Neural progenitor cell (in vitro differentiated cells): ENCODE measurements around the gene GLIS1. TPM values are rescaled to one million over a fixed set of nuclear protein-coding genes. Genes with fewer than 3 reads are reported as not detected.
A peak's percentile ranks its signal among the peaks of the same experiment; 100 is the strongest.

Source experiments
- DNase-seq: peaks from one replicate; pipeline ENCODE4 v3.0.0-alpha.2; 2016; ENCODE audit warnings: low spot score
- H2AFZ ChIP-seq: fragments of 200-600 bp; sonication (generic); replicated peaks from 2 replicates; pipeline ENCODE4 v1.6.1; 2016; ENCODE audit warnings: antibody characterized with exemption
- H3F3A ChIP-seq: fragments of 200-600 bp; sonication (generic); 2 replicates; pipeline ENCODE4 v1.6.1; 2016; ENCODE audit warnings: antibody characterized with exemption, low read depth
- H3K27ac ChIP-seq: fragments of 200-600 bp; sonication (generic); 2 replicates; pipeline ENCODE4 v1.5.1; 2016; ENCODE audit warnings: mild to moderate bottlenecking
- H3K27me3 ChIP-seq: fragments of 200-600 bp; sonication (generic); 2 replicates; pipeline ENCODE4 v1.6.1; 2016; ENCODE audit warnings: mild to moderate bottlenecking, moderate library complexity
- H3K36me3 ChIP-seq: fragments of 200-600 bp; sonication (generic); 2 replicates; pipeline ENCODE4 v1.5.1; 2016
- H3K4me1 ChIP-seq: fragments of 200-600 bp; sonication (generic); 2 replicates; pipeline ENCODE4 v1.6.1; 2016; ENCODE audit warnings: mixed run types
- H3K4me2 ChIP-seq: fragments of 200-600 bp; sonication (generic); 2 replicates; pipeline ENCODE4 v1.6.1; 2016
- H3K4me3 ChIP-seq: fragments of 200-600 bp; sonication (generic); 2 replicates; pipeline ENCODE4 v1.5.1; 2016
- H3K79me2 ChIP-seq: fragments of 200-600 bp; sonication (generic); 2 replicates; pipeline ENCODE4 v1.6.1; 2016; ENCODE audit warnings: low read depth
- H3K9ac ChIP-seq: fragments of 200-600 bp; sonication (generic); 2 replicates; pipeline ENCODE4 v1.6.1; 2016
- H3K9me3 ChIP-seq: fragments of 200-600 bp; sonication (generic); 2 replicates; pipeline ENCODE4 v1.5.1; 2016; ENCODE audit warnings: low read depth
- H4K20me1 ChIP-seq: fragments of 200-600 bp; sonication (generic); 2 replicates; pipeline ENCODE4 v1.6.1; 2016; ENCODE audit warnings: low read depth
- H3K27ac Mint-ChIP-seq: 3 replicates; pipeline ENCODE4 v1.8.0; 2021; ENCODE audit warnings: mixed read lengths
- H3K27me3 Mint-ChIP-seq: 2 replicates; pipeline ENCODE4 v1.8.0; 2022; ENCODE audit warnings: low read depth, mild to moderate bottlenecking, inconsistent platforms, moderate library complexity, mixed read lengths; ENCODE audit not compliant: insufficient read depth
- H3K36me3 Mint-ChIP-seq: 3 replicates; pipeline ENCODE4 v1.8.0; 2021; ENCODE audit warnings: mixed read lengths
- H3K4me1 Mint-ChIP-seq: 3 replicates; pipeline ENCODE4 v1.8.0; 2021; ENCODE audit warnings: mixed read lengths
- H3K4me3 Mint-ChIP-seq: 3 replicates; pipeline ENCODE4 v1.8.0; 2021; ENCODE audit warnings: mild to moderate bottlenecking, moderate library complexity, mixed read lengths
- H3K9me3 Mint-ChIP-seq: 3 replicates; pipeline ENCODE4 v1.8.0; 2020; ENCODE audit warnings: mixed read lengths
- CTCF ChIP-seq: fragments of 200-600 bp; sonication (generic); IDR thresholded peaks from 2 replicates; pipeline ENCODE4 v1.5.1; 2017; ENCODE audit warnings: antibody characterized with exemption, mild to moderate bottlenecking
- EZH2 ChIP-seq: fragments of 200-600 bp; sonication (generic); IDR thresholded peaks from 2 replicates; pipeline ENCODE4 v1.6.1; 2017; ENCODE audit warnings: antibody characterized with exemption, mild to moderate bottlenecking, moderate library complexity
- EZH2phosphoT487 ChIP-seq: fragments of 200-600 bp; sonication (generic); IDR thresholded peaks from 2 replicates; pipeline ENCODE4 v1.6.1; 2017; ENCODE audit warnings: antibody characterized with exemption
- total RNA-seq: library from RNA; depleted of rRNA; stranded (reverse); fragments of >200 nt; gene quantifications from 2 replicates; pipeline ENCODE4 v1.2.3, GENCODE V29; 2015; ENCODE audit warnings: low replicate concordance

The GLIS1 gene
- total RNA-seq, 1 donor from 2014 or later, result not detected

- H3K9ac ChIP-seq, result no peak overlapping the region
- no peak overlapping the region for H3K27ac ChIP-seq
- Mint-ChIP-seq H3K36me3 (no peaks in the 10 kb centered on the region), H3K4me3 (no peak overlapping the region), H3K4me1 (peaks cover 31% of the 10 kb centered on the region), H3K9me3 (no peaks in the 10 kb centered on the region), H3K27ac (peak overlapping the region; percentile 36), H3K27me3 (peaks cover 7% of the 10 kb centered on the region)
- TF ChIP-seq EZH2phosphoT487, result no peak
- TF ChIP-seq EZH2, result no peak
- TF ChIP-seq CTCF, result no peak
- no peaks in the 10 kb centered on the region for H3K27me3 ChIP-seq
- no peak overlapping the region for H3K4me3 ChIP-seq
- H3K36me3 ChIP-seq, result no peaks in the 10 kb centered on the region
- no peaks in the 10 kb centered on the region for H3K79me2 ChIP-seq
- no peaks in the 10 kb centered on the region for H3F3A ChIP-seq
- H3K4me2 ChIP-seq, result no peak overlapping the region
- H4K20me1 ChIP-seq, result no peaks in the 10 kb centered on the region
- no peaks in the 10 kb centered on the region for H3K9me3 ChIP-seq
- H2AFZ ChIP-seq, result no peak overlapping the region
- DNase-seq, result no peak
- no peaks in the 10 kb centered on the region for H3K4me1 ChIP-seq
Measured at GRCh38 chr1:53642215-53642555, 96.8 kb downstream of the GLIS1 start.

- Mint-ChIP-seq H3K4me1 (peaks cover 31% of the 10 kb centered on the region), H3K9me3 (no peaks in the 10 kb centered on the region), H3K4me3 (no peak overlapping the region), H3K36me3 (no peaks in the 10 kb centered on the region), H3K27me3 (peaks cover 7% of the 10 kb centered on the region), H3K27ac (no peak overlapping the region)
- Histone ChIP-seq H3K4me1 (no peaks in the 10 kb centered on the region), H2AFZ (no peak overlapping the region), H4K20me1 (no peaks in the 10 kb centered on the region), H3K4me3 (no peak overlapping the region), H3K4me2 (no peak overlapping the region), H3K9me3 (no peaks in the 10 kb centered on the region), H3K36me3 (no peaks in the 10 kb centered on the region), H3K27me3 (no peaks in the 10 kb centered on the region), H3K9ac (no peak overlapping the region), H3K27ac (no peak overlapping the region), H3K79me2 (no peaks in the 10 kb centered on the region), H3F3A (no peaks in the 10 kb centered on the region)
- TF ChIP-seq EZH2phosphoT487 (no peak), EZH2 (no peak), CTCF (no peak)
- no peak for DNase-seq
Measured at GRCh38 chr1:53641481-53642214, 97.3 kb downstream of the GLIS1 start.

DNA sequence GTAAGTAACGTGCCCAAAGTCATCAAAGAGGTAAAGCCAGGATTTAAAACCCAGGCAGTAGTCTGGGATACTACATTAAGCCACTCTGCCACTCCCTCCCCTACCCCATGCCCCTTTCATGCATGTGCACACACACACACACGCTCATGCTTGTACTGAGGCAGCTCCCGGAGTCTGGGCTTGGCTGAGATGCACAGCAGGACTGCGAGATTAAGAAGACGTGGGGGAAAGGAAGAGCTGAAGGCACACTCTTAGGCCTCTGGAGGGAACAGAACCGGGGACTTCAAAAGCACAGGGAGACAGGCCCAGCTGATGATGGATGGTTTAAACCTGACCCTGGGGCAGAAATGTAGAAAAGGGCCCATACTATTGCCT lies 98.3 kb downstream of the GLIS1 start:
- Histone ChIP-seq H3F3A (no peaks in the 10 kb centered on the region), H3K4me3 (no peak overlapping the region), H3K27me3 (no peaks in the 10 kb centered on the region), H3K4me1 (no peaks in the 10 kb centered on the region), H4K20me1 (no peaks in the 10 kb centered on the region), H3K79me2 (no peaks in the 10 kb centered on the region), H3K36me3 (no peaks in the 10 kb centered on the region), H3K4me2 (no peak overlapping the region), H3K9ac (no peak overlapping the region), H2AFZ (no peak overlapping the region), H3K27ac (no peak overlapping the region), H3K9me3 (no peaks in the 10 kb centered on the region)
- Mint-ChIP-seq H3K36me3 (no peaks in the 10 kb centered on the region), H3K27ac (peak overlapping the region; percentile 93), H3K4me3 (no peak overlapping the region), H3K9me3 (no peaks in the 10 kb centered on the region), H3K27me3 (peaks cover 4% of the 10 kb centered on the region), H3K4me1 (peaks cover 30% of the 10 kb centered on the region)
- TF ChIP-seq EZH2phosphoT487 (no peak), CTCF (no peak)
- DNase-seq, result no peak
